22Rv1 (cell line): ENCODE results near the gene PPP6R1.

ENCODE experiments used
- ZFX ChIP-seq: fragments of 450-650 bp; IDR thresholded peaks from 2 replicates; pipeline ENCODE4 v1.6.1; 2017; ENCODE audit warnings: antibody characterized with exemption, borderline replicate concordance
- TF ChIP-seq, protein P1 (sequence below): fragments of 450-650 bp; IDR thresholded peaks from 2 replicates; pipeline ENCODE4 v1.5.1; 2017; ENCODE audit warnings: mild to moderate bottlenecking

DNA sequence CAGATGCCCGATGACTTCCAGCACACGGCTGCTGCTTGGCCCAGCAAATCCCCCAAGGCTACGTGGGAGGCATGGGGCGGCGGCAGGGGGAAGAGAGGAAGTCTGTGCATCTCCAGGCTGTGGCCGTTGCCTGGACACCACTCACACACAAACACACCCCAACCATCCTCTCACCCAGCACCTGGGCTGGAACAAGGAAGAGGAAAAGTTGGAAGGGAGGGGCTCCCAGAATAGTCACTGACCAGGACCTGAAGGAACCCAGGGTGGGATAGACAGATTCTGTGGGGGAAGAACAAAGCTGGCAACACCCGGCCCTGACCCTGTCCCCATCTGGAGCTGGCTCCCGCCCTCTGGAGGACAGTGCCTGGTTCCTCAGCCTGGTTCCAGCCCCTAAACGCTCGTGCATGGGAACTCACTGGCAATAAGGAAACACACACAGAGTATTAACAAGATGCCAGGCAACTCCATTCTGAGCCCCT lies 11.2 kb downstream of the PPP6R1 start:
- TF ChIP-seq, protein P1, sequence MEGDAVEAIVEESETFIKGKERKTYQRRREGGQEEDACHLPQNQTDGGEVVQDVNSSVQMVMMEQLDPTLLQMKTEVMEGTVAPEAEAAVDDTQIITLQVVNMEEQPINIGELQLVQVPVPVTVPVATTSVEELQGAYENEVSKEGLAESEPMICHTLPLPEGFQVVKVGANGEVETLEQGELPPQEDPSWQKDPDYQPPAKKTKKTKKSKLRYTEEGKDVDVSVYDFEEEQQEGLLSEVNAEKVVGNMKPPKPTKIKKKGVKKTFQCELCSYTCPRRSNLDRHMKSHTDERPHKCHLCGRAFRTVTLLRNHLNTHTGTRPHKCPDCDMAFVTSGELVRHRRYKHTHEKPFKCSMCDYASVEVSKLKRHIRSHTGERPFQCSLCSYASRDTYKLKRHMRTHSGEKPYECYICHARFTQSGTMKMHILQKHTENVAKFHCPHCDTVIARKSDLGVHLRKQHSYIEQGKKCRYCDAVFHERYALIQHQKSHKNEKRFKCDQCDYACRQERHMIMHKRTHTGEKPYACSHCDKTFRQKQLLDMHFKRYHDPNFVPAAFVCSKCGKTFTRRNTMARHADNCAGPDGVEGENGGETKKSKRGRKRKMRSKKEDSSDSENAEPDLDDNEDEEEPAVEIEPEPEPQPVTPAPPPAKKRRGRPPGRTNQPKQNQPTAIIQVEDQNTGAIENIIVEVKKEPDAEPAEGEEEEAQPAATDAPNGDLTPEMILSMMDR: no peak
- TF ChIP-seq ZFX: no peak
